ENCODE measurements around the gene EYA4. TPM values are rescaled to one million over a fixed set of nuclear protein-coding genes. Genes with fewer than 3 reads are reported as not detected.

EYA4 gene
- 10 to 100 TPM in 1 of 5 donors, 1 to 10 TPM in 4; 5.3 to 10.5 (median 8.6) TPM for polyA plus RNA-seq (ENCODE audit: insufficient read depth in 1 of 5, insufficient read length in 5 of 5, low replicate concordance in 1 of 5)
- long read RNA-seq, donor 1: 0 reads
- long read RNA-seq, donor 2, partial matches to known transcripts: 0 of 1 reads
- long read RNA-seq, donor 2, other reads (novel, unspliced or antisense): 0 of 1 reads
- long read RNA-seq, donor 3: 0 reads
- long read RNA-seq, donor 4, partial matches to known transcripts: 6 of 6 reads
- long read RNA-seq, donor 4, other reads (novel, unspliced or antisense): 0 of 6 reads
- long read RNA-seq, donor 5: 0 reads
- long read RNA-seq, donor 6, partial matches to known transcripts: 5 of 5 reads
- long read RNA-seq, donor 6, other reads (novel, unspliced or antisense): 0 of 5 reads
- long read RNA-seq, donor 7, partial matches to known transcripts: 7 of 7 reads
- long read RNA-seq, donor 7, other reads (novel, unspliced or antisense): 0 of 7 reads
- long read RNA-seq, donor 8: 0 reads

GRCh38 chr6:133241086-133241900 is at the start of gene EYA4:
Gene EYA4 (plus strand): TSS chr6:133241357. CDS start chr6:133274781, 33,424 bp downstream.
- peak; percentile 45 for DNase-seq

GRCh38 chr6:133193396-133193795 is 47.8 kb upstream of the EYA4 start:
- no peak for DNase-seq

GRCh38 chr6:133198725-133199124 is 42.4 kb upstream of the EYA4 start:
- no peak for DNase-seq

GRCh38 chr6:133201231-133201630 is 39.9 kb upstream of the EYA4 start:
- no peak for DNase-seq

- no peak for DNase-seq
These were observed 38.4 kb upstream of the EYA4 start for GRCh38 chr6:133202610-133203343.

- DNase-seq: no peak
These were observed 37.8 kb upstream of the EYA4 start for GRCh38 chr6:133203344-133203697.

- no peak for DNase-seq
These were observed 35.9 kb upstream of the EYA4 start for GRCh38 chr6:133205304-133205703.

GRCh38 chr6:133206942-133207341 is 34.2 kb upstream of the EYA4 start:
- DNase-seq: no peak

GRCh38 chr6:133207754-133208153 is 33.4 kb upstream of the EYA4 start:
- no peak for DNase-seq

GRCh38 chr6:133208183-133208755 is 32.9 kb upstream of the EYA4 start:
- DNase-seq: no peak

- DNase-seq: no peak
These were observed 26.9 kb upstream of the EYA4 start for GRCh38 chr6:133214267-133214666.

GRCh38 chr6:133218852-133219251 is 22.3 kb upstream of the EYA4 start:
- no peak for DNase-seq

GRCh38 chr6:133223452-133224029 is 17.6 kb upstream of the EYA4 start:
- no peak for DNase-seq

- DNase-seq: no peak
These were observed 15.6 kb upstream of the EYA4 start for GRCh38 chr6:133225560-133225959.

- DNase-seq: no peak
These were observed 13.8 kb upstream of the EYA4 start for GRCh38 chr6:133227344-133227743.

- no peak for DNase-seq
These were observed 11.1 kb upstream of the EYA4 start for GRCh38 chr6:133230052-133230451.

- no peak for DNase-seq
These were observed 5.9 kb upstream of the EYA4 start for GRCh38 chr6:133235221-133235620.

- DNase-seq: no peak
These were observed 4.2 kb upstream of the EYA4 start for GRCh38 chr6:133236932-133237331.

- peak in 1 of 2 donors; percentile 30 for DNase-seq
These were observed 559 bp upstream of the EYA4 start for GRCh38 chr6:133240511-133241085.

GRCh38 chr6:133241901-133242636 is 912 bp downstream of the EYA4 start:
- DNase-seq: peak; percentile 32 to 37

Data from right lung (tissue), 10 donors.